ENCODE measurements around the gene TGFB1.
A peak's percentile ranks its signal among the peaks of the same experiment; 100 is the strongest.
"Not testable (repeated sequence)": the region's sequence is repeated elsewhere in the genome, so short reads cannot be mapped to it uniquely, and the experiment has no call there.

Gene TGFB1

GRCh38 chr19:41353466-41354342, at the start of gene TGFB1:
Gene TGFB1 (minus strand): TSS chr19:41353922. CDS start chr19:41353044, 878 bp downstream.
- DNase-seq, result peak; percentile 91

DNA sequence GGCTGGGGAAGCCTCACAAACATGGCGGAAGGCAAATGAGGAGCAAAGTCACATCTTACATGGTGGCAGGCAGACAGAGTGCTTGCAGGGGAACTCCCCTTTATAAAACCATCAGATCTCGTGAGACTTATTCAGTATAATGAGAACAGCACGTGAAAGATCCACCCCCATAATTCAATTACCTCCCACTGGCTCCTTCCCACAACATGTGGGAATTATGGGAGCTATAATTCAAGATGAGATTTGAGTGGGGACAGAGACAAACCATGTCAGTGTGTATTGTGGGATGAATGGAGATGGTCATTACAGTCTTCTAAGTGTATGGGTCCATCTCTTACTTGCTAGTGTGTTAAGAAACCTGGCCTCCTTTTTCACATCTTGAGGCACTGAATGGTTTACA, 48.3 kb upstream of the TGFB1 start:
- no peak for DNase-seq

DNA sequence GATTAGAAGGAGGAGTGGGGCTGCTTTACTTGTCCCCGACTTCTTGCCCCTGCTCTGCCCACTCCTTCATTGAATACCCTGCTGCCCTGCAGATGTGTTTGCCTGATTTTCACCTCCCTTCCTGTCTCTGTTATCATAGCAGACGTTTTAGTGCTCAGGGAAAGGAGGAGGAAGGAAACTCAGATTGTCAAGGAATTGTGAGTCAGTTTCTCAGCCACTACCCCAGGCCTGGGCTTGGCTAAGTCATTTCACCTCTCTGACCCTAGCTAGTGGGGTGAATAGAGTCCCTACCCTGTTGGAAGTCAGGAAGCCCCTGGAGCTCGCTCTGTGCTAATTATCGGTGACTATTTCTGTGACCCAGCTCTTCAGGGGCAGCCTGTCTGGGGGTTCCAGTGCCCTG, 47.8 kb upstream of the TGFB1 start:
- no peak for DNase-seq

GRCh38 chr19:41399525-41399924, 45.8 kb upstream of the TGFB1 start:
- DNase-seq, result no peak

GRCh38 chr19:41399091-41399490, 45.4 kb upstream of the TGFB1 start:
- no peak for DNase-seq

DNA sequence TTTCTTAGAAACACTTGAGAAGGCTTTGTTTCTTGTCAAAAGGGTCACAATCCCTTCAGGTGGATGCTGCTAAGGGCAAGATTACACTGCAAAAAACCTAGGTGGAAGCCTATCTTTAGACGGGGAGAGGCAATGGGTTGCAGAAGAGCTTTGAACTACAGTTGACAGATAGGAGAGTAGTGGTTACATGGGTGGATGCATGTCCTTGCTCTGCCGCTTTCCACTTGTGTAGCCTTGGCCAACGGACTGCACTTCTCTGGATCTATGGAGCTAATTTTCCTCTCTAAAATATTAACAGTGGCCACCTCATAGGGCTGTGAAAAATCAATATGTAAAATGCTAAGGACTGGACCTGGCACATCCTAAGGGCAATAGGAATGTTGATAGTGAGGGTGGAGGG, 44.9 kb upstream of the TGFB1 start:
- no peak for DNase-seq

DNA sequence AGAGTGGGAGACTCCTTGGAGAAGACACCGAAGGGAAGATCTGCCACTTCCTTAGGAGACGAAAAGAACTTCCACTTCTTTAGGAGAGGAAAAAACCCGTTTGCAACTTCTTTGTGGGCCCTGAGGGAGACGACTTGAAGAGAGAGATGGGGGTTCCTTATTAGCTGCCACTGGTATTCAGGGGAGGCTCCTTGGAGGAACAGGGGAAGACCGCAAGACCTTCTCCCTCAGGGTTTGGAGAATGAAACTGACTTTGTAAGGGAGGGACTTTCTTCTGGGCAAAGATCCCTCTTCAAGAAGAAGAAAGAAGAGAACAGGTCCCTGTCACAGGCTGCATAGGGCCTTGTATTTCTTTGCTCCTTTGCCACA, 44.3 kb upstream of the TGFB1 start:
- DNase-seq, result no peak

- DNase-seq, result peak; percentile 98
Measured at GRCh38 chr19:41397086-41398049, 43.6 kb upstream of the TGFB1 start, which contains the start of the genes BCKDHA and EXOSC5. Gene BCKDHA (plus strand): TSS chr19:41397818. CDS start chr19:41397828, 10 bp downstream. Gene EXOSC5 (minus strand): TSS chr19:41397359. CDS start chr19:41397328, 31 bp downstream.

- no peak for DNase-seq
Measured at GRCh38 chr19:41395355-41395754, 41.6 kb upstream of the TGFB1 start.

GRCh38 chr19:41392775-41393174, 39.1 kb upstream of the TGFB1 start:
- no peak for DNase-seq

- DNase-seq, result no peak
Measured at GRCh38 chr19:41391618-41392017, 37.9 kb upstream of the TGFB1 start.

DNA sequence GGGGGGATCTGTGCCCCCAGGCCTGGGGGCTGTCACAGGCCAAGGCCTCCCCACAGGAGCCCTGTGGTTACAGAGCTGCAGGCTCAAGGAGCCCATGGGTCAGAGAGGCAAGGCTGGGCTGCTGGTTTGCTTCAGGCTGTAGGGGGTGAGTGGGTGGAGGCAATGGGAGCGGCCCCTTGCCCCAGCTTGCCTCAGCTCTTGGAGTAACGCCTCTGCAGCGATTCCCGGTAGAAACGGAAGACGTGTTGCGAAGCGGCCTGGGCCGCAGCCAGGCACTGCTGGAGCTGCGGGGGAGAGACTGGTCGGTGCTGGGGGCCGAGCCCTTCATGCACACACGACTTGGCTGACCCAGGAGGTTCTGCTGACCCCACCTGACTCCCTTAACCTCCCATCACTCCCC, 32.7 kb upstream of the TGFB1 start:
- DNase-seq, result no peak

- DNase-seq, result no peak
Measured at GRCh38 chr19:41384351-41384750, 30.6 kb upstream of the TGFB1 start.

DNA sequence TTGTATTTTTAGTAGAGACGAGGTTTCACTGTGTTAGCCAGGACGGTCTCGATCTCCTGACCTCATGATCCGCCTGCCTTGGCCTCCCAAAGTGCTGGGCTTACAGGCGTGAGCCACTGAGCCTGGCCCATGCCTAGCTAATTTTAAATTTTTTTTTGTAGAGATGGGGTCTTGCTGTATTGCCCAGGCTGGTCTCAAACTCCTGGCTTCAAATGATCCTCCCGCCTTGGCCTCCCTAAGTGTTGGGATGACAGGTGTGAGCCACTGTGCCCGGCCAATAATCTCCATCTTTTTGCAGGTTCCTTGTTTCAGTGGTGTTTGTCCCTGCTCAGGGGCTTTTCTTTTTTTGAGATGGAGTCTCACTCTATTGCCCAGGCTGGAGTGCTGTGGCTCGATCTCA, 27.8 kb upstream of the TGFB1 start:
- DNase-seq, result not testable (repeated sequence)

GRCh38 chr19:41377977-41378709, 24.4 kb upstream of the TGFB1 start:
- no peak for DNase-seq

GRCh38 chr19:41376998-41377365, 23.3 kb upstream of the TGFB1 start:
- no peak for DNase-seq

- DNase-seq, result no peak
Measured at GRCh38 chr19:41376241-41376997, 22.7 kb upstream of the TGFB1 start, which contains the start of gene TMEM91. Gene TMEM91 (plus strand): TSS chr19:41376533. CDS start chr19:41378310, 1,777 bp downstream.

DNA sequence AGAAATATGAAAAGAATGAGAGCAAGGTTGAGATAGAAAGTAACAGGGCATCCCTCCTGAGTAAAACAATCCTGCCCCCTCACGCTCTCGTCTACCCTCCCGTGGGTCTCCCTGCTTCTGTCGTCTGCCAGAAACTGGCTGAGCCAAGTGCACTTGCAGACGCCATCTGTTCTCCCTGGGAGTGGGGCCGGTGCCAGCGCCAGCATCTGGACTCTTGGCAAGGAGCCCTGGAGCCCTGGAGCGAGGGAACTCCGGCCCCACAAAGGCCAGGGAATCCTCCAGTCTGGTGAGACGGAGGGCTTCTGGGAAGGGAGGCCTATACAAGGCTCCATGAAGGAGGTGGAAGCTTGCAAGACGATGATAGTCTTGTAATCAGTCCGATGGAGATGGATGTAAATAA, 20.3 kb upstream of the TGFB1 start:
- DNase-seq, result no peak

GRCh38 chr19:41372501-41372900, 18.8 kb upstream of the TGFB1 start:
- DNase-seq, result no peak

GRCh38 chr19:41371541-41371940, 17.8 kb upstream of the TGFB1 start:
- no peak for DNase-seq

- DNase-seq, result not testable (repeated sequence)
Measured at GRCh38 chr19:41371119-41371518, 17.4 kb upstream of the TGFB1 start.

GRCh38 chr19:41369769-41370168, 16.0 kb upstream of the TGFB1 start:
- no peak for DNase-seq

Measured in activated CD4-positive, alpha-beta T cell treated with anti-CD3 and anti-CD28 coated beads for 1 hour (primary cell).